ENCODE results near the gene ROGDI.

DNA sequence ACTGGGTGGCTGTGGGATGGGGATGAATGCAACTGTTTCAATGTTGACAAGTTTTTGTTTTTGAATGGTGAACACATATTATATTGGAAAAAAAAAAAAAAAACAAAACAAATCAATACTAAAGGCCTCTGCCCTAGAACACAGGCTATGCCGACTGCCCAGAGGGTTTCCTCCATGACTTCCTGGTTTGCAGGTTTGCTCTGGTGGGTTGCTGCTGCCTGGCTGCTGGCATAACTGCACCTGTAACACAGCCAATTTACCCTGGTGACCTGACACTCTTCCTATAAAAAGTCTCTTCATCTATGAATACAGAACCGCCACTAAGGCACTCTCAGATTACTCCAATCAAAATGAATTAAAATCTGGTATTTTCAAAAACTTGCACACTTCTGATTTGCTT, 34.3 kb upstream of the ROGDI start:
- no peak for TF ChIP-seq POLR2AphosphoS2 (IDR thresholded peaks at IDR 0.05; ENCODE audit: low read depth, low read length)
- TF ChIP-seq, protein P1, sequence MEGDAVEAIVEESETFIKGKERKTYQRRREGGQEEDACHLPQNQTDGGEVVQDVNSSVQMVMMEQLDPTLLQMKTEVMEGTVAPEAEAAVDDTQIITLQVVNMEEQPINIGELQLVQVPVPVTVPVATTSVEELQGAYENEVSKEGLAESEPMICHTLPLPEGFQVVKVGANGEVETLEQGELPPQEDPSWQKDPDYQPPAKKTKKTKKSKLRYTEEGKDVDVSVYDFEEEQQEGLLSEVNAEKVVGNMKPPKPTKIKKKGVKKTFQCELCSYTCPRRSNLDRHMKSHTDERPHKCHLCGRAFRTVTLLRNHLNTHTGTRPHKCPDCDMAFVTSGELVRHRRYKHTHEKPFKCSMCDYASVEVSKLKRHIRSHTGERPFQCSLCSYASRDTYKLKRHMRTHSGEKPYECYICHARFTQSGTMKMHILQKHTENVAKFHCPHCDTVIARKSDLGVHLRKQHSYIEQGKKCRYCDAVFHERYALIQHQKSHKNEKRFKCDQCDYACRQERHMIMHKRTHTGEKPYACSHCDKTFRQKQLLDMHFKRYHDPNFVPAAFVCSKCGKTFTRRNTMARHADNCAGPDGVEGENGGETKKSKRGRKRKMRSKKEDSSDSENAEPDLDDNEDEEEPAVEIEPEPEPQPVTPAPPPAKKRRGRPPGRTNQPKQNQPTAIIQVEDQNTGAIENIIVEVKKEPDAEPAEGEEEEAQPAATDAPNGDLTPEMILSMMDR (IDR thresholded peaks at IDR 0.05 in 2 of 3, conservative IDR thresholded peaks at IDR 0.05 in 1 of 3; ENCODE audit: control insufficient read depth in 2 of 3, extremely low read depth in 1 of 3, insufficient read depth in 1 of 3, low read depth in 3 of 3, low read length in 3 of 3), result no peak
- no peak for TF ChIP-seq EP300 (IDR thresholded peaks at IDR 0.05; ENCODE audit: borderline replicate concordance in 1 of 2, control insufficient read depth in 1 of 2, low read depth in 2 of 2, low read length in 2 of 2)
- TF ChIP-seq EZH2 (IDR thresholded peaks at IDR 0.05; ENCODE audit: borderline replicate concordance, control insufficient read depth, low read depth, low read length), result no peak
- TF ChIP-seq, protein P2, sequence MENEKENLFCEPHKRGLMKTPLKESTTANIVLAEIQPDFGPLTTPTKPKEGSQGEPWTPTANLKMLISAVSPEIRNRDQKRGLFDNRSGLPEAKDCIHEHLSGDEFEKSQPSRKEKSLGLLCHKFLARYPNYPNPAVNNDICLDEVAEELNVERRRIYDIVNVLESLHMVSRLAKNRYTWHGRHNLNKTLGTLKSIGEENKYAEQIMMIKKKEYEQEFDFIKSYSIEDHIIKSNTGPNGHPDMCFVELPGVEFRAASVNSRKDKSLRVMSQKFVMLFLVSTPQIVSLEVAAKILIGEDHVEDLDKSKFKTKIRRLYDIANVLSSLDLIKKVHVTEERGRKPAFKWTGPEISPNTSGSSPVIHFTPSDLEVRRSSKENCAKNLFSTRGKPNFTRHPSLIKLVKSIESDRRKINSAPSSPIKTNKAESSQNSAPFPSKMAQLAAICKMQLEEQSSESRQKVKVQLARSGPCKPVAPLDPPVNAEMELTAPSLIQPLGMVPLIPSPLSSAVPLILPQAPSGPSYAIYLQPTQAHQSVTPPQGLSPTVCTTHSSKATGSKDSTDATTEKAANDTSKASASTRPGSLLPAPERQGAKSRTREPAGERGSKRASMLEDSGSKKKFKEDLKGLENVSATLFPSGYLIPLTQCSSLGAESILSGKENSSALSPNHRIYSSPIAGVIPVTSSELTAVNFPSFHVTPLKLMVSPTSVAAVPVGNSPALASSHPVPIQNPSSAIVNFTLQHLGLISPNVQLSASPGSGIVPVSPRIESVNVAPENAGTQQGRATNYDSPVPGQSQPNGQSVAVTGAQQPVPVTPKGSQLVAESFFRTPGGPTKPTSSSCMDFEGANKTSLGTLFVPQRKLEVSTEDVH (IDR thresholded peaks at IDR 0.05; ENCODE audit: low read depth, partially characterized antibody), result no peak
- no peak for TF ChIP-seq ASH2L (IDR thresholded peaks at IDR 0.05; ENCODE audit: borderline replicate concordance, low read depth)
- TF ChIP-seq FOXM1 (IDR thresholded peaks at IDR 0.05; ENCODE audit: low read depth, low read length), result no peak
- TF ChIP-seq SMARCA5 (IDR thresholded peaks at IDR 0.05), result no peak
- no peak for TF ChIP-seq RAD21 (IDR thresholded peaks at IDR 0.05; ENCODE audit: insufficient read depth, low read depth, low read length)
- TF ChIP-seq CREM (IDR thresholded peaks at IDR 0.05; ENCODE audit: low read depth), result no peak
- no peak for TF ChIP-seq NR2C1 (IDR thresholded peaks at IDR 0.05)
- no peak for TF ChIP-seq POLR2A (IDR thresholded peaks at IDR 0.05; ENCODE audit: low read depth, low read length)
